HFF-Myc (cell line): ENCODE results near the gene HS1BP3.

Experiments used
- DNase-seq: peaks from one replicate; pipeline ENCODE4 v3.0.0-alpha.2; 2011; ENCODE audit warnings: low read depth; ENCODE audit errors: extremely low read depth
- H3K4me3 ChIP-seq: replicated peaks from 2 replicates; pipeline ENCODE4 v1.5.1; 2011; ENCODE audit warnings: low read depth, mild to moderate bottlenecking, control low read depth, low read length
- TF ChIP-seq, protein P1 (sequence below): IDR thresholded peaks from 2 replicates; pipeline ENCODE4 v1.5.1; 2012; ENCODE audit warnings: mild to moderate bottlenecking, low read depth, low read length, control low read depth; ENCODE audit errors: missing control alignments

The HS1BP3 gene

GRCh38 chr2:20572221-20572620, 78.7 kb downstream of the HS1BP3 start:
- no peak for DNase-seq
- TF ChIP-seq, protein P1, sequence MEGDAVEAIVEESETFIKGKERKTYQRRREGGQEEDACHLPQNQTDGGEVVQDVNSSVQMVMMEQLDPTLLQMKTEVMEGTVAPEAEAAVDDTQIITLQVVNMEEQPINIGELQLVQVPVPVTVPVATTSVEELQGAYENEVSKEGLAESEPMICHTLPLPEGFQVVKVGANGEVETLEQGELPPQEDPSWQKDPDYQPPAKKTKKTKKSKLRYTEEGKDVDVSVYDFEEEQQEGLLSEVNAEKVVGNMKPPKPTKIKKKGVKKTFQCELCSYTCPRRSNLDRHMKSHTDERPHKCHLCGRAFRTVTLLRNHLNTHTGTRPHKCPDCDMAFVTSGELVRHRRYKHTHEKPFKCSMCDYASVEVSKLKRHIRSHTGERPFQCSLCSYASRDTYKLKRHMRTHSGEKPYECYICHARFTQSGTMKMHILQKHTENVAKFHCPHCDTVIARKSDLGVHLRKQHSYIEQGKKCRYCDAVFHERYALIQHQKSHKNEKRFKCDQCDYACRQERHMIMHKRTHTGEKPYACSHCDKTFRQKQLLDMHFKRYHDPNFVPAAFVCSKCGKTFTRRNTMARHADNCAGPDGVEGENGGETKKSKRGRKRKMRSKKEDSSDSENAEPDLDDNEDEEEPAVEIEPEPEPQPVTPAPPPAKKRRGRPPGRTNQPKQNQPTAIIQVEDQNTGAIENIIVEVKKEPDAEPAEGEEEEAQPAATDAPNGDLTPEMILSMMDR = no peak
- H3K4me3 ChIP-seq = no peak overlapping the region

GRCh38 chr2:20571644-20572215, 79.2 kb downstream of the HS1BP3 start:
- H3K4me3 ChIP-seq = no peak overlapping the region
- no peak for DNase-seq
- TF ChIP-seq, protein P1 = no peak

DNA sequence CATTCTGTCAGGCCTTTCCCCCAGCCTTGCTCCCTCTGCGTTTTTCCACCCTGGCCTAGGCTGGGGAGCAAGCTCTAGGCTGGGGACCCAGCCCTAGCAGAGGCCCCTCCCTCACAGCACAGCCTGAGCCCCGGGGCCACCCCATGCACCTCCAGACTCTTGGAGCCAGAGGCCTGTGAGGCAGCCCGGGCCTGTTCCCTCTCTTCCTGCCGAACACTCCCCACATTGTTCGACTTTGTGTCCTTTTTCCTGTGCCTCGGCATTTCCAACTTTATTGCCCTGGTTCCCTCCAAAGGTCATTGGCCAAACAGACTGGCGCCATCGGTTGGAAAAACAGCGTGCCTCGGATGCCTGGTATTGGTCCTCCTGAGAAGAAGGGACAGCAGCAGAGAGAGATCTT, 79.7 kb downstream of the HS1BP3 start:
- H3K4me3 ChIP-seq = no peak overlapping the region
- DNase-seq = no peak
- TF ChIP-seq, protein P1 = no peak

- no peak for DNase-seq
- TF ChIP-seq, protein P1 = no peak
- no peak overlapping the region for H3K4me3 ChIP-seq
Observed at GRCh38 chr2:20570249-20570648, 80.6 kb downstream of the HS1BP3 start.

GRCh38 chr2:20569464-20570223, 81.3 kb downstream of the HS1BP3 start:
- no peak for DNase-seq
- TF ChIP-seq, protein P1 = no peak
- no peak overlapping the region for H3K4me3 ChIP-seq

DNA sequence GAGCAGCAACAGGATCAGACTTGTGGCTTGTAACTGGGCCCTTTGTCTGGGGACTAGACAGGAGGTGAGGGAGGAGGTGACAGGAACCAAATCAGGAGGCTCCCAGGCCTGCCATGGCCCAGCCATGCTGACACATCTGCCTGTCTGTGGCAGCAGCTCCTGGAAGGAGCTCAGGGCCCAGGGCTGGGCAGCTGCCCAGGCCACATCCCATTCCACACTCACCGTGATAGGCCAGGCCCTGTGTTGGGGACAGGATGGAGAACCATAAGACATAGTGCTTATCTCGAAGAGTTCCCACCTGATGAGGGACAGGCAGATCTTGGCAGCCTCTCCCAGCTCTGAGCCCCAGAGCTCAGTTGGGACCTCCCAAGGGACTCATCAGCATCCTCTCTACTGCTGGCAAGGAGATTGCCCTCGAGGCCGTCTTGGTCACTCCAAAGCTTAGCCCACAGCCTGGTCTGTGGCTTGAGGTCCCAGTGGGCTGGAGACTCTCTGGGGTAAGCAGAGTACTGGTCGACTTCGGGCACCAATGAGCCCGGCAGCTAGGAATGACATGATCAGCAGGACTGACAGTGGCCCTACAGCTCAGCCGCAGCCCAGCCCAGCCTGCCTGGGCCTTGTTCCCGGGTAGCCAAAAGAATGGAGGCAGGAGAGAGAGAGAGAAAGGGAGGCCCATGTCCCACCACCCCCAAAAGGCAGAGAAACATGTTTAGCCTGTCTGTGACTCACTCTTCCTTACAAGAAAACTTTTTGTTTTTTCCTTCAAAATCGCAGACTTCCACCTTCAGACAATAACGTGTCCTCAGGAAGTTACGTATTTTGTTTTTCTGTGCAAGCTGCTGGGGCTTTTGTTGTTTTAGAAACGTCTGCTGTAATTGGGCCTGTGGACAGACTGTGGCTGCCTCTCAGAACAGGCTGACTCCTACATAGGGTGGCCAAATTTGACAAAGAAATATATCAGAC, 82.1 kb downstream of the HS1BP3 start:
- DNase-seq = no peak
- TF ChIP-seq, protein P1 = no peak

More for the DNA sequence above, 82.1 kb downstream of the HS1BP3 start:
- H3K4me3 ChIP-seq = no peak overlapping the region
